NCI-H345 (cell line): ENCODE data around the gene PDPR.
"Not testable (repeated sequence)": the region's sequence is repeated elsewhere in the genome, so short reads cannot be mapped to it uniquely, and the experiment has no call there.

Source experiments
- DNase-seq: peaks from one replicate; lab custom pipeline; 2025; lab: John Stamatoyannopoulos, UW

Gene PDPR

GRCh38 chr16:70113982-70114826, at the start of gene PDPR:
Gene PDPR (plus strand): TSS chr16:70114332. CDS start chr16:70120493, 6,161 bp downstream.
- DNase-seq, result peak; percentile 79

- DNase-seq, result peak; percentile 12
These were observed 49.2 kb upstream of the PDPR start for GRCh38 chr16:70064841-70065370.

- DNase-seq, result not testable (repeated sequence)
These were observed 48.8 kb upstream of the PDPR start for GRCh38 chr16:70065376-70065745.

GRCh38 chr16:70065746-70066658, 48.1 kb upstream of the PDPR start:
- peak; percentile 87 for DNase-seq

GRCh38 chr16:70066751-70067150, 47.4 kb upstream of the PDPR start:
- not testable (repeated sequence) for DNase-seq

GRCh38 chr16:70079081-70079480, 35.1 kb upstream of the PDPR start:
- not testable (repeated sequence) for DNase-seq

GRCh38 chr16:70081219-70081618, 32.9 kb upstream of the PDPR start:
- DNase-seq, result not testable (repeated sequence)

- DNase-seq, result not testable (repeated sequence)
These were observed 30.2 kb upstream of the PDPR start for GRCh38 chr16:70083931-70084330.

GRCh38 chr16:70088160-70088559, 26.0 kb upstream of the PDPR start:
- not testable (repeated sequence) for DNase-seq

- not testable (repeated sequence) for DNase-seq
These were observed 25.3 kb upstream of the PDPR start for GRCh38 chr16:70088877-70089276.

- not testable (repeated sequence) for DNase-seq
These were observed 24.8 kb upstream of the PDPR start for GRCh38 chr16:70089289-70089688.

GRCh38 chr16:70091104-70091503, 23.0 kb upstream of the PDPR start:
- not testable (repeated sequence) for DNase-seq

- not testable (repeated sequence) for DNase-seq
These were observed 20.0 kb upstream of the PDPR start for GRCh38 chr16:70094096-70094495.

- DNase-seq, result not testable (repeated sequence)
These were observed 4.4 kb upstream of the PDPR start for GRCh38 chr16:70109583-70110279.

- not testable (repeated sequence) for DNase-seq
These were observed 2.0 kb upstream of the PDPR start for GRCh38 chr16:70112162-70112561.

- not testable (repeated sequence) for DNase-seq
These were observed 542 bp upstream of the PDPR start for GRCh38 chr16:70113599-70113981.

GRCh38 chr16:70118354-70118753, 4.2 kb downstream of the PDPR start:
- not testable (repeated sequence) for DNase-seq

GRCh38 chr16:70118776-70119175, 4.6 kb downstream of the PDPR start:
- not testable (repeated sequence) for DNase-seq

- not testable (repeated sequence) for DNase-seq
These were observed 6.3 kb downstream of the PDPR start for GRCh38 chr16:70120398-70120797.

GRCh38 chr16:70123822-70124221, 9.7 kb downstream of the PDPR start:
- not testable (repeated sequence) for DNase-seq

- not testable (repeated sequence) for DNase-seq
These were observed 12.1 kb downstream of the PDPR start for GRCh38 chr16:70126226-70126625.

- not testable (repeated sequence) for DNase-seq
These were observed 13.6 kb downstream of the PDPR start for GRCh38 chr16:70127706-70128105.
